Type B pancreatic cell (in vitro differentiated cells): ENCODE data around the gene TENM4. TPM values are rescaled to one million over a fixed set of nuclear protein-coding genes. Genes with fewer than 3 reads are reported as not detected.

Experiments
- DNase-seq: peaks from one replicate; pipeline ENCODE4 v3.0.0; 2021; ENCODE audit warnings: mixed read lengths; ENCODE audit not compliant: unreplicated experiment; ENCODE audit errors: extremely low spot score
- H3K27ac Mint-ChIP-seq: 2 replicates; pipeline ENCODE4 v1.8.0; 2021; ENCODE audit warnings: mild to moderate bottlenecking, mixed read lengths
- H3K27me3 Mint-ChIP-seq: 2 replicates; pipeline ENCODE4 v1.8.0; 2021; ENCODE audit warnings: mixed read lengths
- H3K36me3 Mint-ChIP-seq: 2 replicates; pipeline ENCODE4 v1.8.0; 2021; ENCODE audit warnings: mixed read lengths
- H3K4me1 Mint-ChIP-seq: one replicate; pipeline ENCODE4 v1.8.0; 2021; ENCODE audit warnings: mixed read lengths; ENCODE audit not compliant: unreplicated experiment
- H3K4me3 Mint-ChIP-seq: 2 replicates; pipeline ENCODE4 v1.8.0; 2021; ENCODE audit warnings: mild to moderate bottlenecking, mixed read lengths
- H3K9me3 Mint-ChIP-seq: 2 replicates; pipeline ENCODE4 v1.8.0; 2021; ENCODE audit warnings: mixed read lengths
- total RNA-seq: library from RNA; stranded (reverse); gene quantifications from 2 replicates; pipeline ENCODE4 v1.2.1, GENCODE V29; 2021; ENCODE audit warnings: low replicate concordance
- TF ChIP-seq, protein P1 (sequence below): fragments of 200-600 bp; sonication (generic); conservative IDR thresholded peaks from 2 replicates; pipeline ENCODE4 v1.5.0; 2021; ENCODE audit warnings: antibody characterized with exemption, mild to moderate bottlenecking

The TENM4 gene
- total RNA-seq, 1 donor from 2014 or later: 156 TPM

GRCh38 chr11:78690352-78690987, 750.4 kb downstream of the TENM4 start:
- Mint-ChIP-seq H3K27ac (no peak overlapping the region), H3K9me3 (no peaks in the 10 kb centered on the region), H3K36me3 (peaks cover 18% of the 10 kb centered on the region), H3K4me3 (no peak overlapping the region), H3K27me3 (no peaks in the 10 kb centered on the region), H3K4me1 (no peaks in the 10 kb centered on the region)
- no peak for DNase-seq
- TF ChIP-seq, protein P1, sequence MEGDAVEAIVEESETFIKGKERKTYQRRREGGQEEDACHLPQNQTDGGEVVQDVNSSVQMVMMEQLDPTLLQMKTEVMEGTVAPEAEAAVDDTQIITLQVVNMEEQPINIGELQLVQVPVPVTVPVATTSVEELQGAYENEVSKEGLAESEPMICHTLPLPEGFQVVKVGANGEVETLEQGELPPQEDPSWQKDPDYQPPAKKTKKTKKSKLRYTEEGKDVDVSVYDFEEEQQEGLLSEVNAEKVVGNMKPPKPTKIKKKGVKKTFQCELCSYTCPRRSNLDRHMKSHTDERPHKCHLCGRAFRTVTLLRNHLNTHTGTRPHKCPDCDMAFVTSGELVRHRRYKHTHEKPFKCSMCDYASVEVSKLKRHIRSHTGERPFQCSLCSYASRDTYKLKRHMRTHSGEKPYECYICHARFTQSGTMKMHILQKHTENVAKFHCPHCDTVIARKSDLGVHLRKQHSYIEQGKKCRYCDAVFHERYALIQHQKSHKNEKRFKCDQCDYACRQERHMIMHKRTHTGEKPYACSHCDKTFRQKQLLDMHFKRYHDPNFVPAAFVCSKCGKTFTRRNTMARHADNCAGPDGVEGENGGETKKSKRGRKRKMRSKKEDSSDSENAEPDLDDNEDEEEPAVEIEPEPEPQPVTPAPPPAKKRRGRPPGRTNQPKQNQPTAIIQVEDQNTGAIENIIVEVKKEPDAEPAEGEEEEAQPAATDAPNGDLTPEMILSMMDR: no peak

GRCh38 chr11:78689585-78690153, 751.2 kb downstream of the TENM4 start:
- Mint-ChIP-seq H3K27me3 (no peaks in the 10 kb centered on the region), H3K9me3 (no peaks in the 10 kb centered on the region), H3K36me3 (peaks cover 22% of the 10 kb centered on the region), H3K27ac (no peak overlapping the region), H3K4me1 (no peaks in the 10 kb centered on the region), H3K4me3 (no peak overlapping the region)
- TF ChIP-seq, protein P1: no peak
- DNase-seq: no peak

DNA sequence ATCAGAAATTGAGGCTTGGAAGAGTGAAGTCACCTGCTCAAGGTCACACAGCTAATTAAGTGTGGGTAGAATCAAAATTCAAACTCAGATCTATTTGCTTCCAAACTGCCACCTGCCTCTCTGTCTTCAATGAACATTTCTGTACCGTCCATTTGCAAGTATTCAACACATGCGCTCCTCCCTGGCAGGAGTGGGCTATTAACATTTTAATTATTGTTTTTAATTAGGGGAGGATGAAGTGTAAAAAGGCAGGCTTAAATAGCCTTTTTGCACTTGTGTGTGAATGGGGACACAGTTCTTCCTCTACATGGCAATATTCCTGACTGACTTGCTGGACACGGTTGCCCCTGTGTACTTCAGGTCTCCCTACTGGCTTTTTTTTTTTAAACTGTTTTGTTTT, 751.7 kb downstream of the TENM4 start:
- H3K27me3 Mint-ChIP-seq: no peaks in the 10 kb centered on the region
- no peak overlapping the region for H3K27ac Mint-ChIP-seq
- H3K36me3 Mint-ChIP-seq: peaks cover 27% of the 10 kb centered on the region
- no peak for DNase-seq
- H3K4me1 Mint-ChIP-seq: no peaks in the 10 kb centered on the region
- TF ChIP-seq, protein P1: no peak
- H3K4me3 Mint-ChIP-seq: no peak overlapping the region
- H3K9me3 Mint-ChIP-seq: no peaks in the 10 kb centered on the region

DNA sequence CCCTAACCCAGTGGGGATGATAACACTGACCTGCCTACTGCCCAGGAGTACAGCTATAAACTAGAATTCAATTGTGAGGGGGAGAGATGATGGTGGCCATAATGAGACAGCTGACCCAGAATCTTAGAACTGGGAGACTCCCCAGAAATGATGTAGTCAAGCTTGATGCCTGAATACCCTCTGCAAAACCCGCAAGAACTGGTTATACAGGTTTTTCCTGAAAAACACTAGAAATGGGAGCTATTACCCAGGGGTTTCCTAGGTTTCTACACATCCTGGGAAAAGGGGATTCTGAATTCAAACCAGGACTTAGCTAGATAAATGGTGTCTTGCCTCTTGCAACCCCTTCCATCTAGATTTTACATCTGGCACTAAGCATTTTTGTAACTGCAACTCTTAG, 752.4 kb downstream of the TENM4 start:
- Mint-ChIP-seq H3K4me3 (no peak overlapping the region), H3K36me3 (peaks cover 33% of the 10 kb centered on the region)

DNA sequence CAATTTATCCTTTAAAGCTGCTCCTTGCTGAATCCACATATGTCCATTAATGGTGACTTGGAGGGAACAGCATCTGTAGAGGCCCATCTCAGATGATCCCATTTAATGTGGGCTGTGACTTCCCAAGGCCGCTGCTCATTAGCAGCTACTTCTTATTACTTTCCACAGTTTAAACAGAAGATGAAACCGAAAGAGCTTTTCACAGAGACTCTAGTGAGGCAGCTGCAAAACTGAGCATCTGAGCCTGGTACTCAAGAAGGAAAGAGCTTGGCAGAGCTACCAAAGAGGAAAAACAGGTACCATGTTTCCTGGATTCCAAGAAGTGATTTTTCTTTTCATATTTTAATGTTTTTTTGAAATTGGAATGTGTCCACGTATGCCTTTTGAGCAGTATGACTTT, 755.7 kb downstream of the TENM4 start:
- TF ChIP-seq, protein P1: no peak
- H3K4me3 Mint-ChIP-seq: no peak overlapping the region
- no peaks in the 10 kb centered on the region for H3K4me1 Mint-ChIP-seq
- H3K27ac Mint-ChIP-seq: no peak overlapping the region
- H3K27me3 Mint-ChIP-seq: no peaks in the 10 kb centered on the region
- H3K9me3 Mint-ChIP-seq: no peaks in the 10 kb centered on the region
- peaks cover 30% of the 10 kb centered on the region for H3K36me3 Mint-ChIP-seq
- DNase-seq: no peak

More for the DNA sequence above, 752.4 kb downstream of the TENM4 start:
- Mint-ChIP-seq H3K27me3 (no peaks in the 10 kb centered on the region), H3K4me1 (no peaks in the 10 kb centered on the region), H3K9me3 (no peaks in the 10 kb centered on the region), H3K27ac (no peak overlapping the region)
- no peak for DNase-seq
- TF ChIP-seq, protein P1: no peak
